ENCODE measurements around the gene TAS2R38. TPM values are rescaled to one million over a fixed set of nuclear protein-coding genes. Genes with fewer than 3 reads are reported as not detected.

The TAS2R38 gene
- total RNA-seq, 4 donors from 2014 or later, result not detected

Other genes starting within 250 kb of the TAS2R38 start
- 100 to 1,000 TPM in 1 of 4 donors, 10 to 100 TPM in 3; 87.5 to 109 (median 90.8) TPM for gene SSBP1, start 235.4 kb downstream of the TAS2R38 start, total RNA-seq
- 1 to 10 TPM in 3 of 4 donors, under 1 TPM in 1; 0.46 to 2.2 (median 1.3) TPM for gene TAS2R3, start 209.7 kb downstream of the TAS2R38 start, total RNA-seq
- gene TAS2R4, start 197.1 kb downstream of the TAS2R38 start, total RNA-seq, result 1 to 10 TPM in 3 of 4 donors, under 1 TPM in 1; 0.30 to 1.6 (median 1.1) TPM
- gene TAS2R5, start 183.6 kb downstream of the TAS2R38 start, total RNA-seq, result 1 to 10 TPM; 1.3 to 2.1 (median 1.7) TPM
- gene PRSS37, start 132.3 kb downstream of the TAS2R38 start, total RNA-seq, result not detected
- not detected for gene OR9A4, start 57.4 kb downstream of the TAS2R38 start, total RNA-seq
- gene CLEC5A, start 26.8 kb downstream of the TAS2R38 start, total RNA-seq, result 1 to 10 TPM; 1.6 to 3.8 (median 2.9) TPM
- gene MGAM, start 22.1 kb upstream of the TAS2R38 start, total RNA-seq, result under 1 TPM; 0.03 to 0.25 (median 0.13) TPM
- gene MGAM2, start 137.9 kb upstream of the TAS2R38 start, total RNA-seq, result under 1 TPM in 2 of 4 donors, not detected in 2; 0.29 to 0.39 TPM